Transverse colon (tissue), 4 donors: ENCODE results near the gene ADCY5. TPM values are rescaled to one million over a fixed set of nuclear protein-coding genes. Genes with fewer than 3 reads are reported as not detected.

Source experiments
- DNase-seq: peaks from one replicate; pipeline ENCODE4 v3.0.0-alpha.2; 2019
- H3K27ac ChIP-seq, 4 donors: fragments of 200-600 bp; sonication (generic); 2 replicates each; pipeline ENCODE4 v1.5.1; 2016 to 2018; ENCODE audit warnings: inconsistent platforms in 4 of 4
- H3K27me3 ChIP-seq: fragments of 200-600 bp; sonication (generic); 2 replicates; pipeline ENCODE4 v1.5.1; 2017; ENCODE audit warnings: inconsistent platforms
- H3K36me3 ChIP-seq, 4 donors: fragments of 200-600 bp; sonication (generic); 2 replicates each; pipeline ENCODE4 v1.5.1; 2017 to 2019; ENCODE audit warnings: inconsistent platforms in 4 of 4
- H3K4me1 ChIP-seq, 4 donors: fragments of 200-600 bp; sonication (generic); 2 replicates each; pipeline ENCODE4 v1.5.1; 2017 to 2020; ENCODE audit warnings: inconsistent platforms in 4 of 4
- H3K4me3 ChIP-seq, 4 donors: fragments of 200-600 bp; sonication (generic); 1 replicate in 1 of 4; 2 replicates in 3 of 4; pipeline versions ENCODE4 v1.5.1 to v1.6.1; 2017 to 2019; ENCODE audit warnings: inconsistent platforms in 4 of 4
- H3K9me3 ChIP-seq, 2 donors: fragments of 200-600 bp; sonication (generic); 2 replicates each; pipeline ENCODE4 v1.5.1; 2017 to 2019; ENCODE audit warnings: inconsistent platforms in 2 of 2
- EP300 ChIP-seq: sonication (generic); formaldehyde crosslinking; IDR thresholded peaks from one replicate; pipeline ENCODE4 v1.6.1; 2017; ENCODE audit warnings: antibody characterized with exemption, low read depth
- POLR2A ChIP-seq: fragments of 450-650 bp; IDR thresholded peaks from one replicate; pipeline ENCODE4 v1.6.1; 2016; ENCODE audit warnings: antibody characterized with exemption, mild to moderate bottlenecking, moderate library complexity
- POLR2AphosphoS5 ChIP-seq, 3 donors: sonication (generic); formaldehyde crosslinking; IDR thresholded peaks; one replicate each; pipeline ENCODE4 v1.6.1; 2016; ENCODE audit warnings: antibody characterized with exemption in 3 of 3
- WGBS, 2 donors: methylation state at CpG; one replicate each; pipeline ENCODE4 v1.1.5; 2018; ENCODE audit warnings: low coverage in 1 of 2; 5-methylcytosine and 5-hydroxymethylcytosine counted together
- in situ Hi-C, 4 donors: fragments of 200-750 bp; cut with MboI; loops; one replicate each; pipeline versions ENCODE4 v1.15.0 to v1.15.1; 2017; ENCODE audit warnings: low sequenced_read_pairs in 3 of 4, low pct_ligation_motif_present in 1 of 4, low pct_unique_long_range_greater_than_20kb in 1 of 4
- intact Hi-C: fragments of 100-400 bp; cut with DNase I; formaldehyde crosslinking; loops from one replicate; pipeline ENCODE4 v1.15.1; 2023; ENCODE audit warnings: low total_unique reads
- total RNA-seq, 4 donors: library from RNA; depleted of rRNA; stranded (reverse); fragments of >200 nt; gene quantifications; one replicate each; pipeline ENCODE4 v1.1.0, GENCODE V29; 2016
- TF ChIP-seq, protein P1 (sequence below), 5 experiments: fragments of 200-600 bp in 3 of 5; fragments of 450-650 bp in 2 of 5; sonication (generic) in 3 of 5; IDR thresholded peaks; 1 replicate in 2 of 5; 2 replicates in 3 of 5; pipeline ENCODE4 v1.5.1; 2016 to 2017; ENCODE audit warnings: antibody characterized with exemption in 5 of 5, inconsistent platforms in 3 of 5, mild to moderate bottlenecking in 2 of 5, moderate library complexity in 1 of 5

ADCY5 gene
- total RNA-seq, 4 donors from 2014 or later, result 13.9 to 42.0 (median 28.6) TPM

GRCh38 chr3:123378409-123378915 lies 70.4 kb downstream of the ADCY5 start:
- Histone ChIP-seq H3K36me3 (no peaks in the 10 kb centered on the region), H3K27me3 (no peaks in the 10 kb centered on the region), H3K9me3 (no peaks in the 10 kb centered on the region), H3K27ac (peak overlapping the region in 1 of 4 donors; percentile 88), H3K4me3 (no peak overlapping the region), H3K4me1 (peaks cover 0 to 24% (median 9%) of the 10 kb centered on the region in 4 donors)
- TF ChIP-seq POLR2AphosphoS5 (IDR thresholded peaks at IDR 0.05) (no peak), POLR2A (no peak), EP300 (no peak)
- TF ChIP-seq, protein P1, sequence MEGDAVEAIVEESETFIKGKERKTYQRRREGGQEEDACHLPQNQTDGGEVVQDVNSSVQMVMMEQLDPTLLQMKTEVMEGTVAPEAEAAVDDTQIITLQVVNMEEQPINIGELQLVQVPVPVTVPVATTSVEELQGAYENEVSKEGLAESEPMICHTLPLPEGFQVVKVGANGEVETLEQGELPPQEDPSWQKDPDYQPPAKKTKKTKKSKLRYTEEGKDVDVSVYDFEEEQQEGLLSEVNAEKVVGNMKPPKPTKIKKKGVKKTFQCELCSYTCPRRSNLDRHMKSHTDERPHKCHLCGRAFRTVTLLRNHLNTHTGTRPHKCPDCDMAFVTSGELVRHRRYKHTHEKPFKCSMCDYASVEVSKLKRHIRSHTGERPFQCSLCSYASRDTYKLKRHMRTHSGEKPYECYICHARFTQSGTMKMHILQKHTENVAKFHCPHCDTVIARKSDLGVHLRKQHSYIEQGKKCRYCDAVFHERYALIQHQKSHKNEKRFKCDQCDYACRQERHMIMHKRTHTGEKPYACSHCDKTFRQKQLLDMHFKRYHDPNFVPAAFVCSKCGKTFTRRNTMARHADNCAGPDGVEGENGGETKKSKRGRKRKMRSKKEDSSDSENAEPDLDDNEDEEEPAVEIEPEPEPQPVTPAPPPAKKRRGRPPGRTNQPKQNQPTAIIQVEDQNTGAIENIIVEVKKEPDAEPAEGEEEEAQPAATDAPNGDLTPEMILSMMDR (IDR thresholded peaks at IDR 0.05), result no peak
- in situ Hi-C loops (no loop called here), intact Hi-C loops (loop anchor here (10.0 kb wide), 1 partner anchor 66 kb away; the partner anchor contains the start of gene ADCY5)
- no peak for DNase-seq
- 82 to 85% methylated on average over 3 to 8 of the region's 8 CpGs for WGBS, 2 donors

- TF ChIP-seq EP300, result no peak
- TF ChIP-seq, protein P1 (IDR thresholded peaks at IDR 0.05), result no peak
- no peak for TF ChIP-seq POLR2A
- TF ChIP-seq POLR2AphosphoS5 (IDR thresholded peaks at IDR 0.05), result no peak
- no peaks in the 10 kb centered on the region for H3K36me3 ChIP-seq
- peak overlapping the region in 2 of 4 donors; percentile 75 to 81 for H3K27ac ChIP-seq
- H3K4me1 ChIP-seq, result peaks cover 3 to 32% (median 12%) of the 10 kb centered on the region in 4 donors
- WGBS, 2 donors, result 55 to 60% methylated on average over 1 to 2 of the region's 2 CpGs
- no peak overlapping the region for H3K4me3 ChIP-seq
- intact Hi-C loops (loop anchor here (10.0 kb wide), 1 partner anchor 68 kb away; the partner anchor contains the start of gene ADCY5), in situ Hi-C loops (no loop called here)
- H3K9me3 ChIP-seq, result no peaks in the 10 kb centered on the region
- H3K27me3 ChIP-seq, result no peaks in the 10 kb centered on the region
- no peak for DNase-seq
Measured at GRCh38 chr3:123377243-123377740, 71.6 kb downstream of the ADCY5 start.

DNA sequence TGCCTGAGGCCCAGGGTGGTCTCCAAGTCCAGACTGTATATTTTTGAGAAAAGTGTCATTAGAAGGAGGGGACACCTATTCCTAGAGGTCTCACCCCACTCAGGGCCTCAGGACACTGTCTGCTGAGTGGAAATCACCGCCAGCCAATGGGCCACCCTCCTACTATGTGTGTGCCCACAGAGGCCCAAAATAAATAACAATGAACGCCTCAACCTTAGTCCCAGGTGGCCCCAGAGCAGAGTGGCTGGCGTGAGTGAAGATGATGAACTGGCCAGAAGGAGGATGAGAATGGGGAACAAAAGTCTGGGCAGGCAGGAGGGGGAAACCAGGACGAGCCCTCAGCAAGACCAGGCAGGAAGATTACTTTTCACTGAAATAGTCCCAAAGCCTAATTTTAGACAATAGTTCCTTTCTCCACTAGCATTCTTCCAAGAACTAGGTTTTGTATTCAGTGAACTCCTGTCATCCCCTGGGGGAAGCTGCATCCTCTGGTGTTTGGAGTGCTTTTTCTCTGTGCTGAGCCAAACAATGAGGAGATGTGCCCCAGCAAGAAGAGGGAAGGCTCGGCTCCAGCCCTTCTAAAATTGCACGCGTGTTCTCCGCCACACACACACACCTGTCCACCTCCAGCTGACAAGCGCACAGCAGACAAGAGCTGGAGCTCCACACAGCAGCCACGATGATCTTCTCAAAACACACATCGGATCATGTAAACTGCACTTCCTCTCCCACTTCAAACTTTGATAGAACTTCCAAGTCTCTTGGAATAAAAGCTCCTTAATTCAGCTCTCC lies 72.2 kb downstream of the ADCY5 start:
- Histone ChIP-seq H3K9me3 (no peaks in the 10 kb centered on the region), H3K27me3 (no peaks in the 10 kb centered on the region), H3K36me3 (no peaks in the 10 kb centered on the region), H3K4me1 (peaks cover 5 to 36% (median 18%) of the 10 kb centered on the region in 4 donors), H3K4me3 (no peak overlapping the region), H3K27ac (peak overlapping the region in 2 of 4 donors; percentile 75 to 81)
- WGBS, 2 donors, result 72% methylated on average over 10 to 11 of the region's 11 CpGs
- no peak for DNase-seq
- in situ Hi-C loops (no loop called here), intact Hi-C loops (loop anchor here (10.0 kb wide), 1 partner anchor 68 kb away; the partner anchor contains the start of gene ADCY5)
- no peak for TF ChIP-seq POLR2A
- no peak for TF ChIP-seq EP300
- TF ChIP-seq POLR2AphosphoS5 (IDR thresholded peaks at IDR 0.05), result no peak
- TF ChIP-seq, protein P1 (IDR thresholded peaks at IDR 0.05), result no peak
